Mononuclear cell (primary cell): ENCODE results near the gene GADD45A. TPM values are rescaled to one million over a fixed set of nuclear protein-coding genes. Genes with fewer than 3 reads are reported as not detected.

Experiments used
- H3K27me3 ChIP-seq: 2 replicates; pipeline ENCODE4 v1.6.0; 2011; ENCODE audit warnings: low read length, control low read depth; ENCODE audit not compliant: insufficient read depth
- H3K4me1 ChIP-seq: 2 replicates; pipeline ENCODE4 v1.5.1; 2011; ENCODE audit warnings: mild to moderate bottlenecking, low read length, control low read depth; ENCODE audit not compliant: insufficient read depth
- H3K4me3 ChIP-seq: 2 replicates; pipeline ENCODE4 v1.5.1; 2011; ENCODE audit warnings: mild to moderate bottlenecking, low read length, moderate library complexity
- H3K9me3 ChIP-seq: 2 replicates; pipeline ENCODE4 v1.5.1; 2011; ENCODE audit warnings: low read depth, mild to moderate bottlenecking, control low read depth, low read length
- total RNA-seq: library from RNA; depleted of rRNA; stranded (reverse); fragments of >200 nt; gene quantifications from one replicate; pipeline ENCODE4 v1.2.3, GENCODE V29; 2012

Gene GADD45A
- total RNA-seq, 1 donor: 38.1 TPM

DNA sequence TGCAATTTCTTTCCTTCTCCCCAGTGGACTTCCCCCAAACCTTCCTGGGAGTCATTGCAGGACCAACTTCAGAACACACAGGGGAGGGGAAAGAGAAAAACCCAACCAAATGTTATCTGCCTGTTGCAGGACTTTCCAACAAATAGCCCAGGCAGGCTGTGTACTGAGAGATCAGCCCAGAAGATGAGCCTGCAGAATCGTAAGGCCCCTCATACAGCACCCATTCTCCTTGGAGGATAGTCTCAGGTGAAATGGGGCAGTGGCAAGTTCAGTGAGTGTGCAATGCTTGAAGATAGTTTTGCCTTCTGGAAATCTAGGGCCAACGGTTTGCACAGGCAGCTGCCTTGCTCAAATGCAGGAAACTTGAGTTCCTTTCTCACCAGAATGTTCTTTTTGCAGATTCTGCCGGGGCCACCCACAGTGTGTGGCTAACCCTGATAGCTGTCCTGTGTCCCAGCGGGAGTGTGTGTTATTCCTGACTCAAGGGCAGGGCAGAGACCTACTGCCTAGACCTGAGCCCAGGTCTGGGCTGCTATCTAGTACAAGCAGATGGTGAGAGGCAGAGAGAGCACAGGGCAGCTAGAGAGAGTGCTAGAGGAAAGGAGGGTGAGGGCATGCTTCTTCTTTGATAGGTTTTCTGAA lies 48.8 kb downstream of the GADD45A start:
- H3K4me1 ChIP-seq: peaks cover 20% of the 10 kb centered on the region
- no peaks in the 10 kb centered on the region for H3K27me3 ChIP-seq
- no peak overlapping the region for H3K4me3 ChIP-seq
- H3K9me3 ChIP-seq: no peaks in the 10 kb centered on the region

- H3K9me3 ChIP-seq: no peaks in the 10 kb centered on the region
Measured at GRCh38 chr1:67734323-67734690, 49.3 kb downstream of the GADD45A start.

DNA sequence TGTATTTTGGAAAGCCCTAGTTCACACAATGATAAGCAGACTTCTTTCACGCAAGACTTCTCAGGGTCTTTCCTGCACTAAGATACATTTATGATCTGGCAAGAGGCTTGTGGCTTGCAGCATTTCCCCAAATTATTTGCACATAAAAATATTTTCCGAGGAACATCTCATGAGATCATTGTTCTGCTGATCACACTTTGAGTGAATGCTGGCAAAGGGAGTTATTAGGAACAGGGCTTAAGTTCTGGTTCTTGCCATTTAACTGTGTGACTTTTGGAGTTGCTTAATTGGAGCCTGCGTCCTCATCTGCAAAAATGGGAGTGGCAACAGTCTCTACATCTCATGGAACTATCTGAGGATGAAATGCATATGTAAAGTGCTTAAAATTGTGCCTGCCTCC lies 50.2 kb downstream of the GADD45A start:
- Histone ChIP-seq H3K9me3 (no peaks in the 10 kb centered on the region), H3K4me3 (no peak overlapping the region), H3K27me3 (no peaks in the 10 kb centered on the region), H3K4me1 (peaks cover 20% of the 10 kb centered on the region)

More at GRCh38 chr1:67734323-67734690, 49.3 kb downstream of the GADD45A start:
- H3K4me3 ChIP-seq: no peak overlapping the region
- peaks cover 20% of the 10 kb centered on the region for H3K4me1 ChIP-seq
- H3K27me3 ChIP-seq: no peaks in the 10 kb centered on the region

- Histone ChIP-seq H3K4me1 (peaks cover 20% of the 10 kb centered on the region), H3K4me3 (no peak overlapping the region), H3K27me3 (no peaks in the 10 kb centered on the region), H3K9me3 (no peaks in the 10 kb centered on the region)
Measured at GRCh38 chr1:67735806-67736627, 51.0 kb downstream of the GADD45A start.

- no peaks in the 10 kb centered on the region for H3K9me3 ChIP-seq
- H3K4me3 ChIP-seq: no peak overlapping the region
- H3K27me3 ChIP-seq: no peaks in the 10 kb centered on the region
- peaks cover 20% of the 10 kb centered on the region for H3K4me1 ChIP-seq
Measured at GRCh38 chr1:67736750-67737149, 51.7 kb downstream of the GADD45A start.

- Histone ChIP-seq H3K4me1 (peaks cover 18% of the 10 kb centered on the region), H3K27me3 (no peaks in the 10 kb centered on the region), H3K9me3 (no peaks in the 10 kb centered on the region), H3K4me3 (no peak overlapping the region)
Measured at GRCh38 chr1:67737875-67738274, 52.9 kb downstream of the GADD45A start.

Other genes starting within 250 kb of the GADD45A start
- 0.21 TPM for gene GNG12, start 148.3 kb downstream of the GADD45A start, total RNA-seq